ENCODE data around the gene TSTD1. TPM values are rescaled to one million over a fixed set of nuclear protein-coding genes. Genes with fewer than 3 reads are reported as not detected.

Gene TSTD1
- total and polyA plus RNA-seq, 7 donors: 2.5 to 33.9 (median 10.4) TPM

DNA sequence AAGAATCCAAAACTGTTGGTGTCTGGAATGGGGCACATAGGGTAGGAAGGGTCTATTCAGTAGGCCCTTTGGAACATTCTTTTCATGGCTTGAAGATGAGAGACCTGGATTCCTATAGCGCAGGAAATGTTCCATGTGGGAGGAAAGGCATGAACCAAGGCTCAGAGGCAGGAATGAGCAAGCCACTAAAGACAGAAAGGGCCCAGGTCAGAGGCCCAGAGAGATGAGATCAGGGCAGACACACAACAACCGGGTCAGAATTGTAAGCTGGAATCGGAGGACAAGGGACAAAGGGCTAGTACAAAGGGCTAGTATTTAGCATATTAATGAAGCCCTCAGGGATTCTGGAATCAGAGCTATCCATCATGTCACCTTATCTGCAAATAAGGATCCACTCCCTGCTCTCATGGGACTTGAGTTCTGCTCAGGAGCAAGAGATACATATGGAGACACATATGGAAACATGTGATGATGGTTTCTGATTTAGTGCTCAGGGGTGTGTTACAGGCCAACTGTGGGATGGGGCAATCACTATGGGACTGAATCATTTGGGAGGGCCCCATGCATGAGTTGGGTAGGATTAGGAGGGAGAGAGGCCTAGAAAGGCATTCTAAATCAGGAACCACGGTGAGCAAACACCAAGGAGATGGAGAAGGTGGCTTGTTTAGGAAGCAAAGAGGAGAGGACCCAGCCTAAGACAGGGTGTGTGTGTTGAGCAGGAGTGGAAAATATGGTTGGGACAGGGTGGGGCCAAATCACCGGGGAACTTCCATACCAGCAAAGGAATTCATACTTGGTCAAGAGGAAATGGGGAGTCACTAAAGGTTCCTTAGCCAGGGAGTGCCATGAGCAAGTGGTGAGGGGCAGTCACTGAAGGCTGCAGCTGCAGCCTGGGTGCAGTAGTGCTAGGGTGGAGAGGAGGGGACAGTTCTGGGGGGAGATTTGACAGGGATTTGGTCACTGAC, 42.0 kb upstream of the TSTD1 start:
- Histone ChIP-seq H3K9me3 (no peaks in the 10 kb centered on the region), H3K4me1 (no peaks in the 10 kb centered on the region), H3K27me3 (ENCODE audit: insufficient read depth in 3 of 3, low read length in 2 of 3) (peaks cover 0 to 4% (median 0%) of the 10 kb centered on the region in 3 donors), H3K4me3 (no peak overlapping the region), H3K36me3 (ENCODE audit: insufficient read depth in 1 of 2, low read depth in 1 of 2) (no peaks in the 10 kb centered on the region), H3K27ac (no peak overlapping the region)
- TF ChIP-seq, protein P1, sequence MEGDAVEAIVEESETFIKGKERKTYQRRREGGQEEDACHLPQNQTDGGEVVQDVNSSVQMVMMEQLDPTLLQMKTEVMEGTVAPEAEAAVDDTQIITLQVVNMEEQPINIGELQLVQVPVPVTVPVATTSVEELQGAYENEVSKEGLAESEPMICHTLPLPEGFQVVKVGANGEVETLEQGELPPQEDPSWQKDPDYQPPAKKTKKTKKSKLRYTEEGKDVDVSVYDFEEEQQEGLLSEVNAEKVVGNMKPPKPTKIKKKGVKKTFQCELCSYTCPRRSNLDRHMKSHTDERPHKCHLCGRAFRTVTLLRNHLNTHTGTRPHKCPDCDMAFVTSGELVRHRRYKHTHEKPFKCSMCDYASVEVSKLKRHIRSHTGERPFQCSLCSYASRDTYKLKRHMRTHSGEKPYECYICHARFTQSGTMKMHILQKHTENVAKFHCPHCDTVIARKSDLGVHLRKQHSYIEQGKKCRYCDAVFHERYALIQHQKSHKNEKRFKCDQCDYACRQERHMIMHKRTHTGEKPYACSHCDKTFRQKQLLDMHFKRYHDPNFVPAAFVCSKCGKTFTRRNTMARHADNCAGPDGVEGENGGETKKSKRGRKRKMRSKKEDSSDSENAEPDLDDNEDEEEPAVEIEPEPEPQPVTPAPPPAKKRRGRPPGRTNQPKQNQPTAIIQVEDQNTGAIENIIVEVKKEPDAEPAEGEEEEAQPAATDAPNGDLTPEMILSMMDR (IDR thresholded peaks at IDR 0.05): no peak
- no peak for DNase-seq
- 73 to 82% (median 80%) methylated on average over 5 of the region's 5 CpGs for WGBS, 3 donors
- ATAC-seq: no peak
- intact Hi-C loops (cut with DNase I): no loop called here

DNA sequence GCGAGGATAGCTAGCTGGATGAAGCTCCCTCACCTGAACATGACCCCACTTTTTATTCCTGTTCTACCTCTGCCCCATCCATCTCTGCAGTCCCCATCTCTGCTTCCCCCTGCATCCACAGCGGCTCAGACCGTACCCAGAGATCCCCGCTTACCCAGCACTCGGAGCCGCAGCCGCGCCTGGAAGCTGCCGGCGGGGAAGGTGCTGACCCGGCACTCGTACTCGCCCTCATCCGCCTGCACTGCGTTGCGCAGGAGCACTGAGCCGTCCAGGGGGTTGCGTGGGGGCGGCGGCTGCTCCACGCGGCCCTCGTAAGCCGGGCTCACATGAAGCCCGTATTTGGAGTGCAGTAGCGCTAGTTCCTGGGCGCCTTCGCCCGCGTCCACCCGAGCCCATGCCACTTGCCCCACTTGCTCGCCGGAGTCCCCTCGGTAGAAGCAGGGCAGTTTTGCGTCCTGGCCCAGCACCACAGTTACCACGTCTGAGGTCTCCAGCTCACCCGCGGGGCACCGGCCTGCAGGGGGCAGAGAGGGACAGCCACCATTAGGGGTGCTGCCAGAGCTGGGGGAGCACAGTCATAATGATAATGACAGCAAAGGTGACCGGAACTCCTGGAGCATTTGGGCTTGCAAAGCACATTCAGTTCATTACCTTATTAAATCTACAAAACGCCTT, 40.8 kb upstream of the TSTD1 start:
- Histone ChIP-seq H3K9me3 (no peaks in the 10 kb centered on the region), H3K4me3 (no peak overlapping the region), H3K27me3 (ENCODE audit: insufficient read depth in 3 of 3, low read length in 2 of 3) (peaks cover 0 to 4% (median 0%) of the 10 kb centered on the region in 3 donors), H3K27ac (no peak overlapping the region), H3K36me3 (ENCODE audit: insufficient read depth in 1 of 2, low read depth in 1 of 2) (no peaks in the 10 kb centered on the region), H3K4me1 (no peaks in the 10 kb centered on the region)
- WGBS, 3 donors: 50 to 64% (median 54%) methylated on average over 41 of the region's 41 CpGs
- TF ChIP-seq, protein P1 (IDR thresholded peaks at IDR 0.05): no peak
- intact Hi-C loops (cut with DNase I): no loop called here
- ATAC-seq: no peak
- no peak for DNase-seq

DNA sequence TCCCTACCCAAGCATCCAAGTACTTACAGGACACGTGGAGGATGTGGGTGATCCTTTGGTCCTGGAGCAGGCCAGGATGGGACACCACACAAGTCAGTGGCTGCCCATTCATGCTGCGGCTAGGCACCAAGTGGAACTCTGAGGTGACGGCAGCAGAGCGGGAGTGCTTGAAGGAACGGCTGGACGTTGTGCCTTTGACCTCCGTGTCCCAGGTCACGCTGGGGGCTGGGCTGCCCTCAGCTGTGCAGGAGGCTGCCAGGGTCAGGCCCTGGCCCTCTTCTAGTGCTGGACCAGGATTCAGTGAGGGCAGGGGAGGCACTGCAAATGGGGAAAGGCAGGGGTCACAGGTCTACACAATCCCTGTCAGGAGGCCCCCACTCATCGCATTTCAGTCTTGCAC, 38.7 kb upstream of the TSTD1 start:
- no peak overlapping the region for H3K27ac ChIP-seq
- intact Hi-C loops (cut with DNase I): no loop called here
- 55 to 61% (median 59%) methylated on average over 9 of the region's 9 CpGs for WGBS, 3 donors
- H3K4me1 ChIP-seq: no peaks in the 10 kb centered on the region
- DNase-seq (no peak), ATAC-seq (no peak)
- no peak overlapping the region for H3K4me3 ChIP-seq
- no peaks in the 10 kb centered on the region for H3K36me3 ChIP-seq (ENCODE audit: insufficient read depth in 1 of 2, low read depth in 1 of 2)
- H3K9me3 ChIP-seq: no peaks in the 10 kb centered on the region
- TF ChIP-seq, protein P1 (IDR thresholded peaks at IDR 0.05): no peak
- H3K27me3 ChIP-seq (ENCODE audit: insufficient read depth in 3 of 3, low read length in 2 of 3): peaks cover 0 to 4% (median 0%) of the 10 kb centered on the region in 3 donors

DNA sequence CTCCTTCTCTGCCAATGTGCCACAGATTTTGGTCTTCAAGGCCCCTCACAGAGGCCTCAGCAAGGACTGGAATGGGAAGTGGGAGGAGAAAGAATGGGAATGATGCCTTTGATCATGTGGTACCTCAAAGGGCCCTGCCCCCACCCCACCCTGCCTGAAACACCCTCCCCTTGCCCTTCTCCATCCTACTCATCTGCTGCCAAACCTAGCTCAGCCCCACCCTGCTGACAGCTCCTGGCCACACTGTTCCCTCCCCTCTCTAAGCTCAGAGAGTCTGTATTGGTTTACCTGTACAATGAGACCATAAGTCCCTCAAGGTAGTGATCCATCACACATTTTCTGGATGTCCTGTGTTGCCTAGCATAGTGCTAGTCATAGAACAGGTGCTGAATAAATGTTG, 37.6 kb upstream of the TSTD1 start:
- intact Hi-C loops (cut with DNase I): no loop called here

More for the DNA sequence above, 37.6 kb upstream of the TSTD1 start:
- Histone ChIP-seq H3K4me3 (no peak overlapping the region), H3K9me3 (no peaks in the 10 kb centered on the region), H3K4me1 (no peaks in the 10 kb centered on the region), H3K27ac (no peak overlapping the region), H3K36me3 (ENCODE audit: insufficient read depth in 1 of 2, low read depth in 1 of 2) (no peaks in the 10 kb centered on the region), H3K27me3 (ENCODE audit: insufficient read depth in 3 of 3, low read length in 2 of 3) (peaks cover 0 to 4% (median 0%) of the 10 kb centered on the region in 3 donors)
- TF ChIP-seq, protein P1 (IDR thresholded peaks at IDR 0.05): no peak
- DNase-seq: no peak
- no peak for ATAC-seq
